SK-N-SH (cell line): Measurements from ENCODE around the gene TRMT1L.

Source experiments
- ELF1 ChIP-seq: IDR thresholded peaks from 2 replicates; pipeline ENCODE4 v1.4.0; 2012
- EP300 ChIP-seq, 2 experiments: IDR thresholded peaks; 2 replicates each; pipeline versions ENCODE4 v1.4.0 to v1.6.1; 2012; ENCODE audit warnings: borderline replicate concordance in 1 of 2, low read depth in 1 of 2, low read length in 1 of 2
- GABPA ChIP-seq: IDR thresholded peaks from 2 replicates; pipeline ENCODE4 v1.4.0; 2012; ENCODE audit warnings: low read depth, mild to moderate bottlenecking
- MAX ChIP-seq: IDR thresholded peaks from 2 replicates; pipeline ENCODE4 v1.4.0; 2012; ENCODE audit warnings: low read depth
- NRF1 ChIP-seq: IDR thresholded peaks from 2 replicates; pipeline ENCODE4 v1.6.1; 2012; ENCODE audit warnings: low read depth, mild to moderate bottlenecking, low read length
- RAD21 ChIP-seq: IDR thresholded peaks from 2 replicates; pipeline ENCODE4 v1.6.1; 2012; ENCODE audit warnings: mild to moderate bottlenecking, low read length
- TEAD4 ChIP-seq: IDR thresholded peaks from 2 replicates; pipeline ENCODE4 v1.4.0; 2012; ENCODE audit warnings: mild to moderate bottlenecking, borderline replicate concordance; ENCODE audit not compliant: insufficient read depth
- TF ChIP-seq, protein P1 (sequence below): fragments of 200-600 bp; sonication (generic); IDR thresholded peaks from 2 replicates; pipeline ENCODE4 v1.6.1; 2017; ENCODE audit warnings: antibody characterized with exemption, mild to moderate bottlenecking, moderate library complexity
- TF ChIP-seq, protein P2 (sequence below): IDR thresholded peaks from 2 replicates; pipeline ENCODE4 v1.6.1; 2012; ENCODE audit warnings: mild to moderate bottlenecking, low read depth, low read length, moderate library complexity

- TF ChIP-seq MAX (no peak), EP300 (IDR thresholded peaks at IDR 0.05; ENCODE audit: borderline replicate concordance in 1 of 2, low read depth in 1 of 2, low read length in 1 of 2) (no peak), ELF1 (no peak), GABPA (no peak), TEAD4 (no peak), NRF1 (no peak), RAD21 (no peak)
- TF ChIP-seq, protein P1, sequence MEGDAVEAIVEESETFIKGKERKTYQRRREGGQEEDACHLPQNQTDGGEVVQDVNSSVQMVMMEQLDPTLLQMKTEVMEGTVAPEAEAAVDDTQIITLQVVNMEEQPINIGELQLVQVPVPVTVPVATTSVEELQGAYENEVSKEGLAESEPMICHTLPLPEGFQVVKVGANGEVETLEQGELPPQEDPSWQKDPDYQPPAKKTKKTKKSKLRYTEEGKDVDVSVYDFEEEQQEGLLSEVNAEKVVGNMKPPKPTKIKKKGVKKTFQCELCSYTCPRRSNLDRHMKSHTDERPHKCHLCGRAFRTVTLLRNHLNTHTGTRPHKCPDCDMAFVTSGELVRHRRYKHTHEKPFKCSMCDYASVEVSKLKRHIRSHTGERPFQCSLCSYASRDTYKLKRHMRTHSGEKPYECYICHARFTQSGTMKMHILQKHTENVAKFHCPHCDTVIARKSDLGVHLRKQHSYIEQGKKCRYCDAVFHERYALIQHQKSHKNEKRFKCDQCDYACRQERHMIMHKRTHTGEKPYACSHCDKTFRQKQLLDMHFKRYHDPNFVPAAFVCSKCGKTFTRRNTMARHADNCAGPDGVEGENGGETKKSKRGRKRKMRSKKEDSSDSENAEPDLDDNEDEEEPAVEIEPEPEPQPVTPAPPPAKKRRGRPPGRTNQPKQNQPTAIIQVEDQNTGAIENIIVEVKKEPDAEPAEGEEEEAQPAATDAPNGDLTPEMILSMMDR, result no peak
- TF ChIP-seq, protein P2, sequence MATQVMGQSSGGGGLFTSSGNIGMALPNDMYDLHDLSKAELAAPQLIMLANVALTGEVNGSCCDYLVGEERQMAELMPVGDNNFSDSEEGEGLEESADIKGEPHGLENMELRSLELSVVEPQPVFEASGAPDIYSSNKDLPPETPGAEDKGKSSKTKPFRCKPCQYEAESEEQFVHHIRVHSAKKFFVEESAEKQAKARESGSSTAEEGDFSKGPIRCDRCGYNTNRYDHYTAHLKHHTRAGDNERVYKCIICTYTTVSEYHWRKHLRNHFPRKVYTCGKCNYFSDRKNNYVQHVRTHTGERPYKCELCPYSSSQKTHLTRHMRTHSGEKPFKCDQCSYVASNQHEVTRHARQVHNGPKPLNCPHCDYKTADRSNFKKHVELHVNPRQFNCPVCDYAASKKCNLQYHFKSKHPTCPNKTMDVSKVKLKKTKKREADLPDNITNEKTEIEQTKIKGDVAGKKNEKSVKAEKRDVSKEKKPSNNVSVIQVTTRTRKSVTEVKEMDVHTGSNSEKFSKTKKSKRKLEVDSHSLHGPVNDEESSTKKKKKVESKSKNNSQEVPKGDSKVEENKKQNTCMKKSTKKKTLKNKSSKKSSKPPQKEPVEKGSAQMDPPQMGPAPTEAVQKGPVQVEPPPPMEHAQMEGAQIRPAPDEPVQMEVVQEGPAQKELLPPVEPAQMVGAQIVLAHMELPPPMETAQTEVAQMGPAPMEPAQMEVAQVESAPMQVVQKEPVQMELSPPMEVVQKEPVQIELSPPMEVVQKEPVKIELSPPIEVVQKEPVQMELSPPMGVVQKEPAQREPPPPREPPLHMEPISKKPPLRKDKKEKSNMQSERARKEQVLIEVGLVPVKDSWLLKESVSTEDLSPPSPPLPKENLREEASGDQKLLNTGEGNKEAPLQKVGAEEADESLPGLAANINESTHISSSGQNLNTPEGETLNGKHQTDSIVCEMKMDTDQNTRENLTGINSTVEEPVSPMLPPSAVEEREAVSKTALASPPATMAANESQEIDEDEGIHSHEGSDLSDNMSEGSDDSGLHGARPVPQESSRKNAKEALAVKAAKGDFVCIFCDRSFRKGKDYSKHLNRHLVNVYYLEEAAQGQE, result no peak
Observed at GRCh38 chr1:185151215-185151614, 5.5 kb downstream of the TRMT1L start.
